Measurements from ENCODE around the gene COP1.

GRCh38 chr1:176098560-176098959 is 108.5 kb downstream of the COP1 start:
- TF ChIP-seq POLR2A (IDR thresholded peaks at IDR 0.05) (no peak), EP300 (IDR thresholded peaks at IDR 0.05) (no peak)
- TF ChIP-seq, protein P1, sequence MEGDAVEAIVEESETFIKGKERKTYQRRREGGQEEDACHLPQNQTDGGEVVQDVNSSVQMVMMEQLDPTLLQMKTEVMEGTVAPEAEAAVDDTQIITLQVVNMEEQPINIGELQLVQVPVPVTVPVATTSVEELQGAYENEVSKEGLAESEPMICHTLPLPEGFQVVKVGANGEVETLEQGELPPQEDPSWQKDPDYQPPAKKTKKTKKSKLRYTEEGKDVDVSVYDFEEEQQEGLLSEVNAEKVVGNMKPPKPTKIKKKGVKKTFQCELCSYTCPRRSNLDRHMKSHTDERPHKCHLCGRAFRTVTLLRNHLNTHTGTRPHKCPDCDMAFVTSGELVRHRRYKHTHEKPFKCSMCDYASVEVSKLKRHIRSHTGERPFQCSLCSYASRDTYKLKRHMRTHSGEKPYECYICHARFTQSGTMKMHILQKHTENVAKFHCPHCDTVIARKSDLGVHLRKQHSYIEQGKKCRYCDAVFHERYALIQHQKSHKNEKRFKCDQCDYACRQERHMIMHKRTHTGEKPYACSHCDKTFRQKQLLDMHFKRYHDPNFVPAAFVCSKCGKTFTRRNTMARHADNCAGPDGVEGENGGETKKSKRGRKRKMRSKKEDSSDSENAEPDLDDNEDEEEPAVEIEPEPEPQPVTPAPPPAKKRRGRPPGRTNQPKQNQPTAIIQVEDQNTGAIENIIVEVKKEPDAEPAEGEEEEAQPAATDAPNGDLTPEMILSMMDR (IDR thresholded peaks at IDR 0.05) = no peak
